ENCODE results near the gene TCEA2.

TCEA2 gene

GRCh38 chr20:64039293-64040160, 23.5 kb upstream of the TCEA2 start:
- no peak for TF ChIP-seq ZNF274 (IDR thresholded peaks at IDR 0.05; ENCODE audit: low read depth, low read length)
- H3K4me3 ChIP-seq (ENCODE audit: low read length): peak overlapping the region; percentile 58; the same call in 1 of the 2 replicates

- TF ChIP-seq ZNF274 (IDR thresholded peaks at IDR 0.05; ENCODE audit: low read depth, low read length): no peak
- H3K4me3 ChIP-seq (ENCODE audit: low read length): no peak overlapping the region
Observed at GRCh38 chr20:64040231-64041039, 22.6 kb upstream of the TCEA2 start.

DNA sequence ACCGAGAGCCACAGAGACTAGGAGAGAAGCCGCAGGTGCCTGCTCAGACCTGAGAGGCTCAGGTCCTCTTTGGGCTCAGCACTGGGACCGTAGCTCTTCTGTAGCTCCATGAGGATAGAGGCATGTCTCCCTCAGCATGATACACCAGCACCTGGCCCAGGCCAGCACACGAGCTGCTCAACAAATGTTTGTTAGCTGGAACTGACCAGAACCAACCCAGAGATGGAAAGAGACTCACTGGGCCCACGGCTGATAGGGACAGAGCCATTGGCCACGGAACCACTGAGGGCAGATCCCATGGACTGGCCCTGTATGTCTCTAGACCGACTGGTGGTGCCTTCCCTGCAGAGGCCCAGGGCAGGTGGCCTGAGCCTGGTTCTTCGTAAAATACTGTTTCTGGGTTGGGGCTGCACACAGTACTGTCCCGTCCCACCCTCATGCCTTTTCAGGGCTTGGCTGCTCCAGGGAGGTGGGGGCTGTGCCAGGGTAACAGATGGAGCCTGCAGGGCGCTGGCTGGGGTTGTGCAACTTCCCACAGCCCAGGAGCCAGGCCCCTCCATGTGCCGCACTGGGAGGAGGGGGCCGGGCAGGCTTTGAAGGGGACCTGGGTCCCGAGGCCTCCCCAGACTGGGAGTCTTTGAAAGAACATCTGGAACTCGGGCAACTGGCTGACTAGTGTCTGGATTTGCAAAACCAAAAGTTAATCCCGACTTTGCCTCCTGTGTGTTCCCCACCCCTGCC, 21.8 kb upstream of the TCEA2 start:
- no peak overlapping the region for H3K4me3 ChIP-seq (ENCODE audit: low read length)
- no peak for TF ChIP-seq ZNF274 (IDR thresholded peaks at IDR 0.05; ENCODE audit: low read depth, low read length)

- no peak for TF ChIP-seq ZNF274 (IDR thresholded peaks at IDR 0.05; ENCODE audit: low read depth, low read length)
- H3K4me3 ChIP-seq (ENCODE audit: low read length): peak overlapping the region; percentile 23; the same call in 1 of the 2 replicates
Observed at GRCh38 chr20:64041781-64042053, 21.3 kb upstream of the TCEA2 start.

DNA sequence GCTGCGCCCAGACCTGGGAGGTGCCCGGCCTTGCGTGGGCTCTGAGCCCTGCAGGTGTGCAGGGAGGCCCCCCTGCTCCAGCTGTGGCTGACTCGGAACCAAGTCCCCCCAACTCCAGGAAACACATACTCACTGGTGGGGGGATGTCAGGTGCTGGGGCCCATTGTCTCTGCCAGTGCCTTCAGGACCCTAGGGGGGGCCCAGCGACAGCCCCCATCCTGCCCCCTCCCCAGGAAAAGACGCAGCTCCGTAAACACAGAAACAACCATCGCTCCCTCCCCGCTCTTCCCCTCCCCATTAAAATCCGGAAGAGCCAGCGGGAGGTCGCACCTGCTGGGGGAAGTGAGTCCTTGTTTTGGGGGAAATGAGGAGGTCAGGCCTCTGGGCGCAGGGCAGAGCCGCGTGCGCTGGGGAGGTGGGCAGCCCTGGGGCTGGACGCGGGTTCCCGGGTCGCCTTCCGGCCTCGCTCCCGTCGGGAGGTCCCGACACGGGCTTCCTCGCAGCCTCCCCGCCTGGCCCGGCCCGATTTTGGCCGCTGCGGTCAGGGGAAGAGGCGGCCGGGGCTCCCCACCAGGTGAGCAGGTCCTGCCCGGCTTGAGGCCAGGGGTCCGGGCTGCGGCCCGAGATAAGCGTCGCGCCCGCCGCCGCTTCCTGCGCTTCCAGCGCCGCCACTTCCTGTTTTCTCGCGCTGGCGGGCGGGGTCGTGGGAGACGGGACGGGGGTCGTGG, 20.8 kb upstream of the TCEA2 start:
- no peak for TF ChIP-seq ZNF274 (IDR thresholded peaks at IDR 0.05; ENCODE audit: low read depth, low read length)
- peak overlapping the region; percentile 23; the same call in 1 of the 2 replicates for H3K4me3 ChIP-seq (ENCODE audit: low read length)

DNA sequence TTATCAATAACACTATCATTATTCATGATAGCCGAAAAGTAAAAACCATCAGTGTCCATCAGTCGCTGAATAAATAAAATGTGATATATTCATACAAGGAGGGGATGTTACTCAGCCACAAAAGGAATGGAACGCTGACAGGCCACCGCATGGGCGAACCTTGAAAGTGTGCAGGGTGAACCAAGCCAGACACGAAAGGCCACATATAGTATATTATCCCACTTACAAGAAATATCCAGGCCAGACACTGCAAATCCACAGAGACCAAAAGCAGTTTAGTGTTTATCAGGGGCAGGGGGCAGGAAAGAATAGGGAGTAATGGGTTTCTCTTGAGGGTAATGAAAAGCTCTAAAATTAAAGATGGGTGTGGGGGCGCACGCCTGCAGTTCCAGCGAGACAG, 19.2 kb upstream of the TCEA2 start:
- no peak for TF ChIP-seq ZNF274 (IDR thresholded peaks at IDR 0.05; ENCODE audit: low read depth, low read length)

DNA sequence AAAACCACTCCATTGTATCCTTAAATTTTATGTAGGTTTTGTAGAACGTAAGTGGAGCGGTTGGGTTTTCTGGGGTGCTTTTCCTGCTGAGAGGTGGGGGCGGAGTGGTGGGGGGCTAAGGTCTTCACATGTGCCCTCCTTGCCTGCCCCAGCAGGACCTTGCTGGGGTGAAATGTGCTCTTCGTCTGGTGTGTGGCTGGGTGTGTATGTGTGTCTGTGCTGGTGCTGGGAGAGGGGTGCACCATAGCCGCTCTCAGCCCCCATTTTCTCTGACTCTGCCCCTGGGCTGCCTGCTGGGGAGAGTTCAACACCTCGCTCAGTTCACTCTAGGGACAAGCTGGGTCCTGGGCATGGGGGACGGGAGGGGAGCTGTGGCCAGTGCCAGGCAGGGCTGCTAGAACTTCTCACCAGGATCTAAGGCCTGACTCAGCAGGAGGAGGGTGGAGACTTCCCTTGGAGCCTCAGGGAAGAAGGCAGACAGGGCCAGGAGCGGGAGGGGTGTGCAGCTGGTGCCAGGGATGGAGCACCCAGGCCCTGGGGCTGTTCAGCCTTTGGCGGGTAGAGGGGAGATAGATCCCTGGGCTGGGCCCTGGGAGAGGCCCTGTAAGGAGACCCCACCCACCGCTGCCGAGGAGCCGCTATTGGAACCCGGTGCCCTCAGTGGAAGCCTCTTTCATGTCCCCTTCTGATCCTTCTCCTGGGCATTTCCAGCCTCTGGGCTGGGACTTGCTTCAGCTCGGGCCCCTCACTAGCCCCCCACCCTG, 18.3 kb upstream of the TCEA2 start:
- H3K4me3 ChIP-seq (ENCODE audit: low read length): no peak overlapping the region
- no peak for TF ChIP-seq ZNF274 (IDR thresholded peaks at IDR 0.05; ENCODE audit: low read depth, low read length)

More for the DNA sequence above, 19.2 kb upstream of the TCEA2 start:
- H3K4me3 ChIP-seq (ENCODE audit: low read length): no peak overlapping the region

- no peak for TF ChIP-seq ZNF274 (IDR thresholded peaks at IDR 0.05; ENCODE audit: low read depth, low read length)
- no peak overlapping the region for H3K4me3 ChIP-seq (ENCODE audit: low read length)
Observed at GRCh38 chr20:64045346-64046011, 17.5 kb upstream of the TCEA2 start.

DNA sequence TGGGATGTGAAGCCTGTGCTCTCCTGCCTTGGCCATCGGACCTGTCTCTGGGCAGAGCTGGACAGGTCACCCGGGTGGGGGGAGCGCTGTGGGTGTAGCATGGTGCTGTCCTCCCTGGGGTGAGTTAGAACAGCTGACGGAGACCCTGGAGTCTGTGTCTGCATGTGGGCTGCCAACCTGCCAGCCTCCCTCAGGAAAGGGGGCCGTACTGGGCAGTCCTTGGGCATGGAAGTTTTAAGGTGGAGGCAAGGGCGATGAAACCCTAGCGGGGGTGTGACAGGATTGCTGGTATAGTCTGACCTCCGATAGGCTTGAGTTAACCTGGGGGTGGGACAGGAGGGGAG, 16.0 kb upstream of the TCEA2 start:
- TF ChIP-seq ZNF274 (IDR thresholded peaks at IDR 0.05; ENCODE audit: low read depth, low read length): no peak
- no peak overlapping the region for H3K4me3 ChIP-seq (ENCODE audit: low read length)

- H3K4me3 ChIP-seq (ENCODE audit: low read length): no peak overlapping the region
- TF ChIP-seq ZNF274 (IDR thresholded peaks at IDR 0.05; ENCODE audit: low read depth, low read length): no peak
Observed at GRCh38 chr20:64047968-64048401, 15.0 kb upstream of the TCEA2 start.

GRCh38 chr20:64048402-64049044, 14.5 kb upstream of the TCEA2 start:
- no peak overlapping the region for H3K4me3 ChIP-seq (ENCODE audit: low read length)

More at GRCh38 chr20:64048402-64049044, 14.5 kb upstream of the TCEA2 start:
- no peak for TF ChIP-seq ZNF274 (IDR thresholded peaks at IDR 0.05; ENCODE audit: low read depth, low read length)

Measured in GM08714 (cell line).